Neuronal stem cell (in vitro differentiated cells): ENCODE data around the gene PHYKPL.
A peak's percentile ranks its signal among the peaks of the same experiment; 100 is the strongest.

Experiments used
- DNase-seq: peaks from one replicate; pipeline ENCODE4 v3.0.0-alpha.2; 2013; ENCODE audit warnings: low spot score
- H2AFZ ChIP-seq: one replicate; pipeline ENCODE4 v1.6.1; 2013; ENCODE audit warnings: mild to moderate bottlenecking, low read length, inconsistent platforms
- H2AK5ac ChIP-seq: 2 replicates; pipeline ENCODE4 v1.6.1; 2013; ENCODE audit warnings: low read depth, mild to moderate bottlenecking, inconsistent platforms, low read length, moderate library complexity, mixed read lengths
- H2BK120ac ChIP-seq: 2 replicates; pipeline ENCODE4 v1.6.1; 2013; ENCODE audit warnings: low read depth, mild to moderate bottlenecking, inconsistent platforms, low read length, moderate library complexity, mixed read lengths
- H2BK12ac ChIP-seq: one replicate; pipeline ENCODE4 v1.6.1; 2013; ENCODE audit warnings: low read length, inconsistent platforms
- H2BK15ac ChIP-seq: 2 replicates; pipeline ENCODE4 v1.6.1; 2013; ENCODE audit warnings: mild to moderate bottlenecking, low read length, inconsistent platforms, mixed read lengths
- H2BK5ac ChIP-seq: one replicate; pipeline ENCODE4 v1.6.1; 2013; ENCODE audit warnings: inconsistent platforms, mild to moderate bottlenecking, low read length, moderate library complexity
- H3K14ac ChIP-seq: one replicate; pipeline ENCODE4 v1.6.1; 2013; ENCODE audit warnings: low read length, inconsistent platforms
- H3K18ac ChIP-seq: 2 replicates; pipeline ENCODE4 v1.6.1; 2013; ENCODE audit warnings: low read length, inconsistent platforms
- H3K23ac ChIP-seq: 2 replicates; pipeline ENCODE4 v1.6.1; 2013; ENCODE audit warnings: low read depth, mild to moderate bottlenecking, mixed read lengths, low read length, inconsistent platforms; ENCODE audit not compliant: poor library complexity
- H3K27ac ChIP-seq: replicated peaks from 3 replicates; pipeline ENCODE4 v1.5.1; 2013; ENCODE audit warnings: low read length, inconsistent platforms
- H3K27me3 ChIP-seq, 3 experiments: 2 replicates each; pipeline ENCODE4 v1.6.1; 2013; ENCODE audit warnings: low read length in 3 of 3, mild to moderate bottlenecking in 2 of 3, inconsistent platforms in 1 of 3, low read depth in 1 of 3, mixed read lengths in 1 of 3, moderate library complexity in 1 of 3; ENCODE audit not compliant: control insufficient read depth in 3 of 3, insufficient read depth in 3 of 3
- H3K36me3 ChIP-seq, 2 donors: replicated peaks in 1 of 2; 2 replicates each; pipeline ENCODE4 v1.6.1; 2013; ENCODE audit warnings: low read length in 2 of 2; ENCODE audit not compliant: control insufficient read depth in 2 of 2, insufficient read depth in 2 of 2
- H3K4ac ChIP-seq: 2 replicates; pipeline ENCODE4 v1.6.1; 2013; ENCODE audit warnings: inconsistent platforms, mild to moderate bottlenecking, low read length, moderate library complexity
- H3K4me1 ChIP-seq, 2 donors: 1 replicate in 1 of 2; 2 replicates in 1 of 2; pipeline ENCODE4 v1.6.1; 2013; ENCODE audit warnings: low read length in 2 of 2, low read depth in 1 of 2; ENCODE audit not compliant: control insufficient read depth in 2 of 2, insufficient read depth in 1 of 2
- H3K4me2 ChIP-seq: one replicate; pipeline ENCODE4 v1.6.1; 2013; ENCODE audit warnings: mild to moderate bottlenecking, low read length, inconsistent platforms; ENCODE audit not compliant: insufficient read depth, poor library complexity, severe bottlenecking
- H3K4me3 ChIP-seq, 2 donors: 2 replicates each; pipeline ENCODE4 v1.5.1; 2013; ENCODE audit warnings: low read length in 2 of 2, mild to moderate bottlenecking in 2 of 2, inconsistent platforms in 1 of 2, moderate library complexity in 1 of 2
- H3K79me1 ChIP-seq: one replicate; pipeline ENCODE4 v1.6.1; 2013; ENCODE audit warnings: low read depth, mild to moderate bottlenecking, inconsistent platforms, low read length, moderate library complexity
- H3K9ac ChIP-seq: one replicate; pipeline ENCODE4 v1.6.1; 2013; ENCODE audit warnings: mild to moderate bottlenecking, low read depth, low read length, inconsistent platforms; ENCODE audit not compliant: poor library complexity
- H3K9me3 ChIP-seq, 2 donors: replicated peaks in 1 of 2; 2 replicates each; pipeline versions ENCODE3 to v1.6.1; 2013; ENCODE audit warnings: low read length in 2 of 2, mild to moderate bottlenecking in 2 of 2, inconsistent platforms in 1 of 2, low read depth in 1 of 2, mixed read lengths in 1 of 2, moderate library complexity in 1 of 2; ENCODE audit not compliant: control insufficient read depth in 2 of 2, insufficient read depth in 1 of 2
- H4K8ac ChIP-seq: one replicate; pipeline ENCODE4 v1.6.1; 2013; ENCODE audit warnings: low read depth, mild to moderate bottlenecking, inconsistent platforms, low read length, moderate library complexity
- H4K91ac ChIP-seq: one replicate; pipeline ENCODE4 v1.6.1; 2013; ENCODE audit warnings: low read length, low read depth, mild to moderate bottlenecking, inconsistent platforms; ENCODE audit not compliant: poor library complexity
- WGBS, 2 donors: extraction: QIAGEN DNeasy Blood & Tissue Kit; methylation state at CpG; one replicate each; pipeline ENCODE4 v1.1.7; 2013; ENCODE audit warnings: missing lambda C conversion rate in 2 of 2, mixed read lengths in 1 of 2; ENCODE audit not compliant: insufficient read length in 2 of 2, insufficient replicate concordance in 1 of 2; ENCODE audit errors: extremely low coverage in 2 of 2; 5-methylcytosine and 5-hydroxymethylcytosine counted together

PHYKPL gene

GRCh38 chr5:178267876-178268275 is 35.3 kb upstream of the PHYKPL start:
- Histone ChIP-seq H3K79me1 (no peaks in the 10 kb centered on the region), H3K4me3 (no peak overlapping the region), H4K8ac (no peak overlapping the region), H3K4me1 (peaks cover 0 to 8% of the 10 kb centered on the region in 2 donors), H2BK120ac (no peak overlapping the region), H3K4me2 (no peak overlapping the region), H2BK5ac (no peak overlapping the region), H3K27ac (no peak overlapping the region), H3K14ac (no peak overlapping the region), H2BK15ac (no peak overlapping the region), H3K9me3 (no peaks in the 10 kb centered on the region), H3K18ac (no peak overlapping the region), H3K4ac (no peak overlapping the region), H3K9ac (no peak overlapping the region), H2AFZ (no peak overlapping the region), H3K27me3 (no peaks in the 10 kb centered on the region), H4K91ac (no peak overlapping the region), H2AK5ac (no peak overlapping the region), H2BK12ac (no peak overlapping the region), H3K36me3 (no peaks in the 10 kb centered on the region), H3K23ac (no peak overlapping the region)
- no CpG with 5 or more reads among the region's 10 CpGs for WGBS, 2 donors
- DNase-seq = no peak

GRCh38 chr5:178267245-178267644 is 34.6 kb upstream of the PHYKPL start:
- Histone ChIP-seq H3K4ac (no peak overlapping the region), H2BK120ac (no peak overlapping the region), H2BK5ac (no peak overlapping the region), H3K4me2 (no peak overlapping the region), H3K18ac (peak overlapping the region; percentile 30), H2BK12ac (no peak overlapping the region), H2BK15ac (no peak overlapping the region), H3K9me3 (no peaks in the 10 kb centered on the region), H3K27me3 (no peaks in the 10 kb centered on the region), H4K8ac (no peak overlapping the region), H3K4me3 (no peak overlapping the region), H2AK5ac (peak overlapping the region; percentile 48), H3K23ac (no peak overlapping the region), H3K9ac (no peak overlapping the region), H3K14ac (no peak overlapping the region), H3K4me1 (peaks cover 0 to 8% of the 10 kb centered on the region in 2 donors), H3K79me1 (no peaks in the 10 kb centered on the region), H3K36me3 (no peaks in the 10 kb centered on the region), H3K27ac (no peak overlapping the region), H2AFZ (no peak overlapping the region), H4K91ac (no peak overlapping the region)
- DNase-seq = no peak
- WGBS, 2 donors = no CpG with 5 or more reads among the region's 6 CpGs

GRCh38 chr5:178266581-178266980 is 34.0 kb upstream of the PHYKPL start:
- H3K27ac ChIP-seq = no peak overlapping the region
- H2AFZ ChIP-seq = no peak overlapping the region
- H2BK120ac ChIP-seq = no peak overlapping the region
- H3K79me1 ChIP-seq = no peaks in the 10 kb centered on the region
- H2BK5ac ChIP-seq = no peak overlapping the region
- H3K9me3 ChIP-seq = no peaks in the 10 kb centered on the region
- H2BK15ac ChIP-seq = no peak overlapping the region
- no peak overlapping the region for H3K14ac ChIP-seq
- no peak overlapping the region for H4K8ac ChIP-seq
- H4K91ac ChIP-seq = no peak overlapping the region
- H3K23ac ChIP-seq = no peak overlapping the region
- no peaks in the 10 kb centered on the region for H3K36me3 ChIP-seq
- H3K4me1 ChIP-seq = peaks cover 0 to 8% of the 10 kb centered on the region in 2 donors
- H3K4ac ChIP-seq = no peak overlapping the region
- H3K9ac ChIP-seq = peak overlapping the region; percentile 12
- peak overlapping the region; percentile 39 for H3K18ac ChIP-seq
- no peak overlapping the region for H2BK12ac ChIP-seq
- no peak overlapping the region for H3K4me3 ChIP-seq
- no peak overlapping the region for H3K4me2 ChIP-seq
- no peak for DNase-seq
- peak overlapping the region; percentile 51 for H2AK5ac ChIP-seq
- no peaks in the 10 kb centered on the region for H3K27me3 ChIP-seq
- WGBS, 2 donors = no CpG with 5 or more reads among the region's 10 CpGs

GRCh38 chr5:178265746-178266145 is 33.1 kb upstream of the PHYKPL start:
- H3K23ac ChIP-seq = no peak overlapping the region

More at GRCh38 chr5:178265746-178266145, 33.1 kb upstream of the PHYKPL start:
- H3K79me1 ChIP-seq = no peaks in the 10 kb centered on the region
- no peak overlapping the region for H3K4me2 ChIP-seq
- WGBS, 2 donors = no CpG with 5 or more reads among the region's 7 CpGs
- H3K4ac ChIP-seq = no peak overlapping the region
- DNase-seq = no peak
- H4K91ac ChIP-seq = no peak overlapping the region
- H2AFZ ChIP-seq = no peak overlapping the region
- no peaks in the 10 kb centered on the region for H3K9me3 ChIP-seq
- no peak overlapping the region for H2BK15ac ChIP-seq
- no peak overlapping the region for H2BK12ac ChIP-seq
- no peak overlapping the region for H3K4me3 ChIP-seq
- H2BK5ac ChIP-seq = no peak overlapping the region
- H3K36me3 ChIP-seq = no peaks in the 10 kb centered on the region
- no peak overlapping the region for H4K8ac ChIP-seq
- peaks cover 0 to 3% of the 10 kb centered on the region in 2 donors for H3K4me1 ChIP-seq
- no peak overlapping the region for H3K27ac ChIP-seq
- no peak overlapping the region for H3K18ac ChIP-seq
- no peak overlapping the region for H2BK120ac ChIP-seq
- H2AK5ac ChIP-seq = no peak overlapping the region
- no peaks in the 10 kb centered on the region for H3K27me3 ChIP-seq
- no peak overlapping the region for H3K14ac ChIP-seq
- no peak overlapping the region for H3K9ac ChIP-seq
